Adipocyte (in vitro differentiated cells): ENCODE results near the gene ATG7.
A peak's percentile ranks its signal among the peaks of the same experiment; 100 is the strongest.

Experiments
- DNase-seq: peaks from one replicate; pipeline ENCODE4 v3.0.0-alpha.2; 2015; ENCODE audit warnings: low read depth
- H3K27me3 ChIP-seq: replicated peaks from 2 replicates; pipeline ENCODE4 v1.7.0; 2013; ENCODE audit warnings: mild to moderate bottlenecking, low read length, moderate library complexity; ENCODE audit not compliant: control insufficient read depth, insufficient read depth
- H3K36me3 ChIP-seq: 2 replicates; pipeline ENCODE4 v1.7.0; 2013; ENCODE audit warnings: low read length, mild to moderate bottlenecking, moderate library complexity; ENCODE audit not compliant: control insufficient read depth, insufficient read depth, severe bottlenecking
- H3K4me1 ChIP-seq: 2 replicates; pipeline ENCODE4 v1.7.0; 2013; ENCODE audit warnings: mild to moderate bottlenecking, low read length, moderate library complexity; ENCODE audit not compliant: control insufficient read depth, insufficient read depth
- H3K4me3 ChIP-seq: 2 replicates; pipeline ENCODE4 v1.7.0; 2013; ENCODE audit warnings: mild to moderate bottlenecking, low read length, moderate library complexity
- H3K9ac ChIP-seq: 2 replicates; pipeline ENCODE4 v1.7.0; 2013; ENCODE audit warnings: mild to moderate bottlenecking, low read length, moderate library complexity
- H3K9me3 ChIP-seq: 2 replicates; pipeline ENCODE4 v1.7.0; 2013; ENCODE audit warnings: mild to moderate bottlenecking, low read length, moderate library complexity; ENCODE audit not compliant: control insufficient read depth

ATG7 gene

DNA sequence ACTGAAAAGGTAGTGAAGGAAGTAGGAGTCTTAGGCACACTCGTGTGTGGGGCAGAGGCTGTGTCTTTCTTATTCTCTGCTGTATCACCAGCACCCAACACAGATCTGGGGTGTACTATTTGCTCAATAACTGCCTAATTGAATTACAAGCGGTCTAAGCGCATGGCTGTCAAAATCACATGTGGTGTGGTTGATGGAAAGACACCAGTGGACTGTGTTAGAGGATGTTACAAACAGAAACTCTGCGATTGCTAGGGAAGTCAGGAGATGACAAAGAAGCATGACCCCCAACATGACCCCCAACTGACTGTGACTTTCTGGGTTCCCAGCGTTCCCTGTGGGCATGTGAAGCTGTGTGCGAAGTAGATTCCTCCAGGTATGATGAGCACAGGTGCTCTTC is 32.0 kb downstream of the ATG7 start:
- H3K9me3 ChIP-seq: no peaks in the 10 kb centered on the region
- H3K4me3 ChIP-seq: no peak overlapping the region
- DNase-seq: no peak
- H3K9ac ChIP-seq: no peak overlapping the region
- peaks cover 7% of the 10 kb centered on the region for H3K4me1 ChIP-seq
- H3K36me3 ChIP-seq: peaks cover 59% of the 10 kb centered on the region
- no peaks in the 10 kb centered on the region for H3K27me3 ChIP-seq

DNA sequence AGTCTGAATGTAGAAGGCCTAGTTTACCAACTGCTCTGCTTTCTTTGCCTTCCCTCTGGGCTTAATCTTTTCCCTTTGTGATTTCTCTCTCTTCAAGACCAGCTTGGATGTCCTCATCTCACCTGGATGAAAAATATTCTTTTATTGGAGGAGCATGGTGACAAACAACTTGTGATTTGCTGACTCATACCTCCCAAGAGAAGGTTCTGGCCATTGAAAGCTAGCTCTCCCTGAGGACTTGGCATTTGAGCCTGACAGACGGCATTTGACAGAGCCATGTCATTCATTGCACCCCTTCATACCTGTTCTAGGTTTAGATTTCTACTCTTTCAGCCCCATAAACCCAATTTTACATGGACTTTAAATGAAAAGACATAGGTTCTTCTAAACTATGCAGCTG is 33.3 kb downstream of the ATG7 start:
- H3K9me3 ChIP-seq: no peaks in the 10 kb centered on the region
- no peaks in the 10 kb centered on the region for H3K27me3 ChIP-seq
- peaks cover 7% of the 10 kb centered on the region for H3K4me1 ChIP-seq
- H3K4me3 ChIP-seq: no peak overlapping the region
- peaks cover 55% of the 10 kb centered on the region for H3K36me3 ChIP-seq
- no peak for DNase-seq
- H3K9ac ChIP-seq: no peak overlapping the region

DNA sequence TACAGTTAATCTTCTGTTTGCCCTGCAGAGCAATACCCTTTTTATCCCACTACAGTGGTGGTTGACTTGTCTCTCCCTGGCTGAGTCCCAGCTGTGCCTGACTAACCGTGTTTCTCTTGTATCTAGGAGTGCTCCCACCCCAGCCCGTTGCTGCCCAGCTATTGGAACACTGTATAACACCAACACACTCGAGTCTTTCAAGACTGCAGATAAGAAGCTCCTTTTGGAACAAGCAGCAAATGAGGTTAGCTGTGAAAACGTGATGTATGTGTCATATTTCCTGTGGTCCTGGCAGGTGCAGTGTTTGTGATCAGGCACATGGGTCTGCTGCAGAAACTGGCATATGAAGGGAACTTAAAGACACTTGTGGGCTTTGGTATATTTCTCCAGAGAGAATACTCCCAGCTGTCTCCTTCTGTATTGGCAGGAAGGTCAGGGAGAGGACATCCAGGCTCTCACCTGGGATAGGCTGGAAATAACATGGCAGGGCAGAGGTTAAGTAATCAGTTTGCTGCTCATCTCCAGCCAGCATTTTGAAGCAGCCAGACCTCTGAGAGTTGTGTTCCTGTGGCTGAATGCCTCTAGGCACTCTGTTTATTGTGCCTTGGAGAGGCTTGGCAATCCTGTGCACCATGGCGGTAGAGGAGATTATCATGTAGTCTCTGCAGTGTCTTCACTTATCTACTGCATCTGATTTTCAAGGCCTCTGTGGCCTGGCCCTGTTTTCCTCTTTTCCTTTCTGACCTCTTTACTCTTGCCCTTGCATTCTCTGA is 34.8 kb downstream of the ATG7 start:
- Histone ChIP-seq H3K9ac (no peak overlapping the region), H3K4me3 (no peak overlapping the region), H3K9me3 (no peaks in the 10 kb centered on the region), H3K36me3 (peaks cover 46% of the 10 kb centered on the region), H3K4me1 (peaks cover 7% of the 10 kb centered on the region), H3K27me3 (no peaks in the 10 kb centered on the region)
- no peak for DNase-seq

DNA sequence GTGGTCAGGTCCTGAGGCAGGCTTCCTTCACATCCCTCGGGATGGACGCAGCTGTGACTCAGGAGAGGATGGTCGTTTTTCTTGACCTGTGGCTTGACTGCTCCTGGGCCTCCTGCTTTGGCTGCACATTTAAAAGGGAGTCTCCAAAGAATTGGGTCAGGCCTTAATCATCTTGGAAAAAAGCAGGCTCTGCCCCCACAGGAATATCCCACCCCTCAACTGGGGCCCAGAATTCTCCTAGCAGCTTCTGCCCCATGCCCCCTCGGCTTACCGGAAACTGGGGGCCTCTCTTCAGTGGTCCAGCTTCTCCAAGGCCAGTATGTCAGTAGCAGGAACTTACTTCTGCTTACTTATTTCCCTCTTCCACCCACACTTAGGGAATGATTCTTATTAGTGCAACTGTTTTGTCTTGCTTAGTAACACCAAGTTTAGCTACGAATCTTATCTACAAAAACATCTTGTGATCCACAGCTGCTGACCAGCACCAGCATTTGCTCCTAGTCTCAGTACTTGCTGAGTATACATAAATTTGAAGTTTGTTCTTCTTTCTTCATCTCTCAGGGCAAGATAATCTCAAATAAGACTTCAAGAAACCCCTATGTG is 35.7 kb downstream of the ATG7 start:
- Histone ChIP-seq H3K27me3 (no peaks in the 10 kb centered on the region), H3K4me1 (peaks cover 7% of the 10 kb centered on the region), H3K4me3 (no peak overlapping the region), H3K9ac (no peak overlapping the region), H3K36me3 (peaks cover 47% of the 10 kb centered on the region), H3K9me3 (no peaks in the 10 kb centered on the region)
- no peak for DNase-seq

DNA sequence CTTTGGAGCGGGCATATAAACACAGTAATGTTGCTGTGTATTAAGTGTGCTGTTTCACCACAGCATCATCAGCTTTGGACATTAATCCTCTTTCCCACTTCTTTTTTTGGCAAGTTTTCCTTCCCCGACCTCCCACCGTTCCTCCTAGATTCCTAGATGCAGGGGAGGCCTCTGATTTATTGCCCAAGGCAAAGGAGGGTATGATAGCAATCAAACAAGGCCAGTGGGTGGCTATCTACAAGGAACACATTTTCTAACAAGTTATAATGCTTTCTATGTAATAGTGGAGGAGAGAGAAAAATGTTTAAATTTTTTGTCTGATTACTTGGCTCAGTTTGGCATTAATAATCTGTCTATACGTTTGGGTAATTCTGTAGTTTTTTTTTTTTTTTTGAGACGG is 38.1 kb downstream of the ATG7 start:
- Histone ChIP-seq H3K4me3 (no peak overlapping the region), H3K27me3 (no peaks in the 10 kb centered on the region), H3K9ac (no peak overlapping the region), H3K9me3 (no peaks in the 10 kb centered on the region), H3K4me1 (peaks cover 15% of the 10 kb centered on the region), H3K36me3 (peaks cover 54% of the 10 kb centered on the region)
- no peak for DNase-seq

DNA sequence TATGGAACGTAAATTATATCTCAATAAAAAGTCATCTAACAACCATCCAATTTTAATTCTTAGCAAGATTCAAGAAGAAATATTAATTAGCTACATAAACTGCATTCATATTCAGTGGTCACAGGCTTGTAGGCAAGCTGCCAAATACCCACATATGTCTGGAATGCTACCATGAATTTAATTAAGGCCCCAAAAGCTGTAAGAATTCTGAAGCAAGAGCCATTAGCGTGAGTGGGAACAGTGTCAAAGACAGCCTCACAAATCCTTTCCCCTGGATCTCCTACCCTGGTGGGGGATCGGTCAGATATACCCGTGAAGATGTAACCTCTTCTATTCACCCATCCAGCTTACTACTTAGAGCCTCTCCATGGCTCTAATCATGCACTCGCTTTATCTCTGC is 40.0 kb downstream of the ATG7 start:
- H3K36me3 ChIP-seq: peaks cover 63% of the 10 kb centered on the region
- H3K4me1 ChIP-seq: peaks cover 10% of the 10 kb centered on the region
- no peaks in the 10 kb centered on the region for H3K9me3 ChIP-seq
- no peaks in the 10 kb centered on the region for H3K27me3 ChIP-seq
- H3K4me3 ChIP-seq: no peak overlapping the region
- H3K9ac ChIP-seq: no peak overlapping the region
- no peak for DNase-seq

DNA sequence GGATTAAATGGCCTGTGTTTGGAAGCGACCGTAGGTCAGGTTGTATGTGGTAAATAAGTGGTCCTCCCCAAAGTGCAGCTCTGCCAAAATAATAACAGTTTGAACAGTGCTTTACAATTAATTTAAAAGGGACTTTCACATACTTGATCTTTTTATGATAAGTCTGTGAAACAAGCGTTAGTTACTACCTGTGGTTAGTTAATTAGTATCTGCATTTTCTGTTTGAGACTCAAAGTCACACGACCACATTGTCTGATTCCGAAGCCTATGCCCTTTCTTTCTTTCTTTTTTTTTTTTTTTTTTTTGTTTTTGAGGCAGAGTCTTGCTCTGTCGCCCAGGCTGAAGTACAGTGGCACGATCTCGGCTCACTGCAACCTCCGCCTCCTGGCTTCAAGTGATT is 45.1 kb downstream of the ATG7 start:
- Histone ChIP-seq H3K9ac (no peak overlapping the region), H3K4me3 (no peak overlapping the region), H3K9me3 (no peaks in the 10 kb centered on the region), H3K27me3 (no peaks in the 10 kb centered on the region), H3K4me1 (peaks cover 10% of the 10 kb centered on the region), H3K36me3 (peaks cover 73% of the 10 kb centered on the region)
- no peak for DNase-seq

DNA sequence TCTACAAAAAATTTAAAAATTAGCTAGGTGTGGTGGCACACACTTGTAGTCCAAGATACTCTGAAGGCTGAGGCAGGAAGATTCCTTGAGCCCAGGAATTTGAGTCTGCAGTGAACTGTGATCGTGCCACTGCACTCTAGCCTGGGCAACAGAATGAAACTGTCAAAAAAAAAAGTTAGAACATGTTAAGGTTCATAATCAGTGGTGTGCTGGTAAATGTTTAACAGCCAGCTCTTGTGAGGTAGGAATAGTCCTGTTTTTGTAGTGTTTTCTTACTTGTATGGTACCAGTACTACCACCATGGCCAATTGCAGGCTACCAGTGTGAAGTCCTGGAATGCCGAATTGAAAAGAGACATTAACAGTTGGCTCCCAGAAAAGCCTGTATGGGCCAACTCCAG is 50.7 kb downstream of the ATG7 start:
- Histone ChIP-seq H3K4me3 (peak overlapping the region; percentile 40), H3K36me3 (peaks cover 46% of the 10 kb centered on the region)

DNA sequence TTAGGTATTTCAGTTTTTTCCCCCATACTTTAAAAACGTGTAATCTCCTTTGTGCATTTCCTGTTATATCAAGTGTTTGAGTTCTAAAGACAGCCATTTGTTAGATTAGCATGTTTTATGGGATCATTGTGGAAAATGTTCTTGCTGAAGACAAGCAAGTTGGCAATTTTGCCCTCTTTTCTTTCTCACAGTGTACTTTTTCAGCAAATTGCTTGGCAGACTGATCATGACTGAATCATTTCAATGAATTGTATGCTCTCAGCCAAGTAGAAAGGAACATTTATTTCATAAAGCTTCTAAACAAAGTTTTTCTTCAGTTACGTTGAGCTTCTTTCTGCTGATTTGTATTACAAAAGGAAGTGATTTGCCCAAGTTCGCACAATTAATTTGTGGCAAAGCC is 51.6 kb downstream of the ATG7 start:
- peak; percentile 35 for DNase-seq
- peaks cover 19% of the 10 kb centered on the region for H3K4me1 ChIP-seq
- no peaks in the 10 kb centered on the region for H3K27me3 ChIP-seq
- H3K36me3 ChIP-seq: peaks cover 40% of the 10 kb centered on the region
- peak overlapping the region; percentile 10 for H3K9ac ChIP-seq
- no peaks in the 10 kb centered on the region for H3K9me3 ChIP-seq
- peak overlapping the region; percentile 40 for H3K4me3 ChIP-seq

More for the DNA sequence above, 50.7 kb downstream of the ATG7 start:
- H3K27me3 ChIP-seq: no peaks in the 10 kb centered on the region
- peaks cover 19% of the 10 kb centered on the region for H3K4me1 ChIP-seq
- no peak overlapping the region for H3K9ac ChIP-seq
- DNase-seq: no peak
- H3K9me3 ChIP-seq: no peaks in the 10 kb centered on the region

DNA sequence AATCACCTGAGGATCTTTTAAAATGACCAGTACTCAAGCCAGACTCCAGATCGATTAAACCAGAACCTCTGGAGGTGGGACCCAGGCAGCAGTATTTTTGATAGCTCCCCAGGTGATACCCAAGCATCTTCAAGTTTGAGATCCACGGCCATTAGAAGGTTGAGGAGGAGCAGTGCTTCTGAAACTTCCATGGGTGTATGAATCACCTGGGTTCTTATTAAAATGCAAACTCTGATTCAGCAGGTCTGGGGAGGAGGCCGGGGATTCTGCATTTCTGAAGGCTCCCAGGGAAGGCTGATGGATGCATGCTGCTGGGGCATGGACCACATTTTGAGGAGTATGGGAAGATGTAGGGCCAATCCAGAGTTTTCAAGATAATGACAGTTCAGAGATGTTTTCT is 55.4 kb downstream of the ATG7 start:
- Histone ChIP-seq H3K36me3 (peaks cover 25% of the 10 kb centered on the region), H3K9me3 (no peaks in the 10 kb centered on the region), H3K4me1 (peaks cover 18% of the 10 kb centered on the region), H3K4me3 (no peak overlapping the region), H3K27me3 (no peaks in the 10 kb centered on the region), H3K9ac (no peak overlapping the region)
- no peak for DNase-seq

DNA sequence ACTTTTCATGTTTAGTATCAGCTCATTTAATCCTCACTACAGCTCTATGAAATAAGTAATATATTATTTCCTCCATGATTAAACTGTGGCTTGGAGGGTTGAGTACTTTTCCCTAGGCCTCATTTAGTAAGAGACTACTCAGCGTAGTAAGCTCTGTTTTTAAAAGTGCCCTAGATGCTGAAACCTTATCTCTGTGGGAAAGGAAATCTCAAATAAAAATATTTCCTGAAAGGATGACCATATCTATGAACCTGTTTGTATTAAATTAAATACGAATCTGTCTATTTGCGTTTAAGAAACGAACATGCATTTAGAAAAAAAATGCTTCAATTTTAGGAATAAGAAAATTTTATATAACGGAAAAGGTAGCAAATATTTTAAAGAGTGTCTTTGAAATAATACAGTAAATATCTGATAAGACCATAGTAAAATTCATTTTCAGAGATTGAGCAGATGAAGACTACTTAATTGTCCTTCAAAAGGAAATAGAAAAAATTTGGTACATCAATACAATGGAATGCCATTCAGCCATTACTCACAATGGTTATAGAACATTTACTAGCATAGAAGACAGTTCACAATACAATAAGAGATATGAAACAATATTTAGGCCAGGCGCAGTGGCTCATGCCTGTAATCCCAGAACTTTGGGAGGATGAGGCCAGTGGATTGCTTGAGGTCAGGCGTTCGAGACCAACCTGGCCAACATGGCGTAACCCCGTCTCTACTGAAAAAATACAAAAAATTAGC is 56.2 kb downstream of the ATG7 start:
- no peak overlapping the region for H3K9ac ChIP-seq
- no peak for DNase-seq
- no peaks in the 10 kb centered on the region for H3K27me3 ChIP-seq
- no peak overlapping the region for H3K4me3 ChIP-seq
- H3K9me3 ChIP-seq: no peaks in the 10 kb centered on the region
- H3K36me3 ChIP-seq: peaks cover 32% of the 10 kb centered on the region
- H3K4me1 ChIP-seq: peaks cover 11% of the 10 kb centered on the region
